Fibroblast of lung (primary cell): Measurements from ENCODE around the gene CCDC50.

Experiments
- EZH2 ChIP-seq: IDR thresholded peaks from 2 replicates; pipeline ENCODE4 v1.5.1; 2012; ENCODE audit warnings: low read length, control low read depth, mild to moderate bottlenecking; ENCODE audit errors: missing control alignments
- TF ChIP-seq, protein P1 (sequence below), 2 donors: IDR thresholded peaks in 1 of 2; conservative IDR thresholded peaks in 1 of 2; 1 replicate in 1 of 2; 2 replicates in 1 of 2; pipeline ENCODE4 v1.5.1; 2011 to 2012; ENCODE audit warnings: low read length in 2 of 2, control low read depth in 1 of 2, inconsistent platforms in 1 of 2, low read depth in 1 of 2, mild to moderate bottlenecking in 1 of 2

DNA sequence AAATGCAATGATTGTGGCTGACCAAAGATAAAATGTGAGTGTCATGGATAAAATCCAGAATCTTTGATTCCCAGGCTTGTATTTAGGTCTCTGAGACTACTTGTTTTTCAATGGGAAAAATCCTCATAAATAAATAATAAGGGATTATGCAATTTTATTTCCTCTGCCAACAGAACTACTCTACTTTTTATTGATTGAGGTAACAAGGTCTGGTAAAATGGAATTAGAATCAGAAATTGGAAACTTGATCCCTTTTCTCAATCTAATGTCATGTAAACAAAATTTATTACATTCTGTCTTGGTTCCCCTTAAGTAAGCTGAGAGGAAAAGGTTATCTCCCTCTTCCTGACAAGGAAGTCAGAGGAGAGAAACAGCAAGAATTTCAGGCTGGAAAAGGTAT, 48.3 kb upstream of the CCDC50 start:
- TF ChIP-seq EZH2 = no peak
- TF ChIP-seq, protein P1, sequence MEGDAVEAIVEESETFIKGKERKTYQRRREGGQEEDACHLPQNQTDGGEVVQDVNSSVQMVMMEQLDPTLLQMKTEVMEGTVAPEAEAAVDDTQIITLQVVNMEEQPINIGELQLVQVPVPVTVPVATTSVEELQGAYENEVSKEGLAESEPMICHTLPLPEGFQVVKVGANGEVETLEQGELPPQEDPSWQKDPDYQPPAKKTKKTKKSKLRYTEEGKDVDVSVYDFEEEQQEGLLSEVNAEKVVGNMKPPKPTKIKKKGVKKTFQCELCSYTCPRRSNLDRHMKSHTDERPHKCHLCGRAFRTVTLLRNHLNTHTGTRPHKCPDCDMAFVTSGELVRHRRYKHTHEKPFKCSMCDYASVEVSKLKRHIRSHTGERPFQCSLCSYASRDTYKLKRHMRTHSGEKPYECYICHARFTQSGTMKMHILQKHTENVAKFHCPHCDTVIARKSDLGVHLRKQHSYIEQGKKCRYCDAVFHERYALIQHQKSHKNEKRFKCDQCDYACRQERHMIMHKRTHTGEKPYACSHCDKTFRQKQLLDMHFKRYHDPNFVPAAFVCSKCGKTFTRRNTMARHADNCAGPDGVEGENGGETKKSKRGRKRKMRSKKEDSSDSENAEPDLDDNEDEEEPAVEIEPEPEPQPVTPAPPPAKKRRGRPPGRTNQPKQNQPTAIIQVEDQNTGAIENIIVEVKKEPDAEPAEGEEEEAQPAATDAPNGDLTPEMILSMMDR (conservative IDR thresholded peaks at IDR 0.05 in 1 of 2, IDR thresholded peaks at IDR 0.05 in 1 of 2; ENCODE audit: low read depth in 1 of 2, low read length in 2 of 2) = no peak
